ENCODE measurements around the gene PDGFA.

Gene PDGFA

GRCh38 chr7:519484-520390 is at the start of gene PDGFA:
PDGFA (minus strand) TSS chr7:519846; CDS start chr7:519001, 845 bp downstream.
- Mint-ChIP-seq H3K4me3 (peak within 1 kb of the TSS; percentile 67), H3K4me1 (ENCODE audit: low read depth) (peaks cover 31% of the 10 kb centered on the region), H3K27ac (no peak within 1 kb of the TSS), H3K9me3 (no peaks in the 10 kb centered on the region), H3K36me3 (ENCODE audit: low read depth) (no peaks in the 10 kb centered on the region), H3K27me3 (peaks cover 80% of the 10 kb centered on the region)
- intact Hi-C loops (cut with micrococcal nuclease): no loop called here

GRCh38 chr7:568031-568951 is 48.6 kb upstream of the PDGFA start:
- Mint-ChIP-seq H3K27ac (no peak overlapping the region), H3K4me3 (no peak overlapping the region), H3K4me1 (ENCODE audit: low read depth) (no peaks in the 10 kb centered on the region), H3K9me3 (no peaks in the 10 kb centered on the region), H3K36me3 (ENCODE audit: low read depth) (no peaks in the 10 kb centered on the region), H3K27me3 (no peaks in the 10 kb centered on the region)
- intact Hi-C loops (cut with micrococcal nuclease): no loop called here

- no peak overlapping the region for H3K27ac Mint-ChIP-seq
- H3K9me3 Mint-ChIP-seq: no peaks in the 10 kb centered on the region
- no peaks in the 10 kb centered on the region for H3K36me3 Mint-ChIP-seq (ENCODE audit: low read depth)
- no peak overlapping the region for H3K4me3 Mint-ChIP-seq
- no peaks in the 10 kb centered on the region for H3K4me1 Mint-ChIP-seq (ENCODE audit: low read depth)
- intact Hi-C loops (cut with micrococcal nuclease): no loop called here
- H3K27me3 Mint-ChIP-seq: no peaks in the 10 kb centered on the region
Measured at GRCh38 chr7:567305-567883, 47.7 kb upstream of the PDGFA start.

- no peaks in the 10 kb centered on the region for H3K9me3 Mint-ChIP-seq
- intact Hi-C loops (cut with micrococcal nuclease): no loop called here
- no peak overlapping the region for H3K27ac Mint-ChIP-seq
- no peak overlapping the region for H3K4me3 Mint-ChIP-seq
- H3K36me3 Mint-ChIP-seq (ENCODE audit: low read depth): no peaks in the 10 kb centered on the region
- no peaks in the 10 kb centered on the region for H3K27me3 Mint-ChIP-seq
- no peaks in the 10 kb centered on the region for H3K4me1 Mint-ChIP-seq (ENCODE audit: low read depth)
Measured at GRCh38 chr7:566100-566499, 46.5 kb upstream of the PDGFA start.

- Mint-ChIP-seq H3K27ac (no peak overlapping the region), H3K4me1 (ENCODE audit: low read depth) (no peaks in the 10 kb centered on the region), H3K9me3 (no peaks in the 10 kb centered on the region), H3K4me3 (no peak overlapping the region), H3K36me3 (ENCODE audit: low read depth) (no peaks in the 10 kb centered on the region), H3K27me3 (no peaks in the 10 kb centered on the region)
- intact Hi-C loops (cut with micrococcal nuclease): no loop called here
Measured at GRCh38 chr7:564176-564865, 44.7 kb upstream of the PDGFA start.

- Mint-ChIP-seq H3K9me3 (no peaks in the 10 kb centered on the region), H3K4me1 (ENCODE audit: low read depth) (peaks cover 4% of the 10 kb centered on the region), H3K4me3 (no peak overlapping the region), H3K27ac (no peak overlapping the region), H3K36me3 (ENCODE audit: low read depth) (no peaks in the 10 kb centered on the region), H3K27me3 (peaks cover 4% of the 10 kb centered on the region)
- intact Hi-C loops (cut with micrococcal nuclease): no loop called here
Measured at GRCh38 chr7:563629-564170, 44.1 kb upstream of the PDGFA start.

GRCh38 chr7:562789-563628 is 43.4 kb upstream of the PDGFA start:
- intact Hi-C loops (cut with micrococcal nuclease): no loop called here
- no peaks in the 10 kb centered on the region for H3K36me3 Mint-ChIP-seq (ENCODE audit: low read depth)
- H3K9me3 Mint-ChIP-seq: no peaks in the 10 kb centered on the region
- peaks cover 4% of the 10 kb centered on the region for H3K27me3 Mint-ChIP-seq
- peaks cover 9% of the 10 kb centered on the region for H3K4me1 Mint-ChIP-seq (ENCODE audit: low read depth)
- H3K4me3 Mint-ChIP-seq: no peak overlapping the region
- no peak overlapping the region for H3K27ac Mint-ChIP-seq

- peaks cover 9% of the 10 kb centered on the region for H3K4me1 Mint-ChIP-seq (ENCODE audit: low read depth)
- H3K36me3 Mint-ChIP-seq (ENCODE audit: low read depth): no peaks in the 10 kb centered on the region
- H3K27ac Mint-ChIP-seq: no peak overlapping the region
- no peaks in the 10 kb centered on the region for H3K9me3 Mint-ChIP-seq
- intact Hi-C loops (cut with micrococcal nuclease): no loop called here
- H3K4me3 Mint-ChIP-seq: no peak overlapping the region
- H3K27me3 Mint-ChIP-seq: peaks cover 4% of the 10 kb centered on the region
Measured at GRCh38 chr7:562374-562675, 42.7 kb upstream of the PDGFA start.

GRCh38 chr7:561631-562373 is 42.2 kb upstream of the PDGFA start:
- no peaks in the 10 kb centered on the region for H3K36me3 Mint-ChIP-seq (ENCODE audit: low read depth)
- no peaks in the 10 kb centered on the region for H3K9me3 Mint-ChIP-seq
- no peak overlapping the region for H3K4me3 Mint-ChIP-seq
- intact Hi-C loops (cut with micrococcal nuclease): no loop called here
- H3K4me1 Mint-ChIP-seq (ENCODE audit: low read depth): peaks cover 9% of the 10 kb centered on the region
- peaks cover 4% of the 10 kb centered on the region for H3K27me3 Mint-ChIP-seq
- H3K27ac Mint-ChIP-seq: no peak overlapping the region

- H3K4me3 Mint-ChIP-seq: no peak overlapping the region
- H3K27me3 Mint-ChIP-seq: peaks cover 4% of the 10 kb centered on the region
- H3K4me1 Mint-ChIP-seq (ENCODE audit: low read depth): peaks cover 9% of the 10 kb centered on the region
- intact Hi-C loops (cut with micrococcal nuclease): no loop called here
- no peak overlapping the region for H3K27ac Mint-ChIP-seq
- H3K36me3 Mint-ChIP-seq (ENCODE audit: low read depth): no peaks in the 10 kb centered on the region
- no peaks in the 10 kb centered on the region for H3K9me3 Mint-ChIP-seq
Measured at GRCh38 chr7:560966-561630, 41.5 kb upstream of the PDGFA start.

GRCh38 chr7:559396-559705 is 39.7 kb upstream of the PDGFA start:
- H3K9me3 Mint-ChIP-seq: no peaks in the 10 kb centered on the region
- no peak overlapping the region for H3K4me3 Mint-ChIP-seq
- peaks cover 4% of the 10 kb centered on the region for H3K27me3 Mint-ChIP-seq
- no peaks in the 10 kb centered on the region for H3K36me3 Mint-ChIP-seq (ENCODE audit: low read depth)
- intact Hi-C loops (cut with micrococcal nuclease): no loop called here
- peaks cover 9% of the 10 kb centered on the region for H3K4me1 Mint-ChIP-seq (ENCODE audit: low read depth)
- no peak overlapping the region for H3K27ac Mint-ChIP-seq

- H3K27ac Mint-ChIP-seq: no peak overlapping the region
- intact Hi-C loops (cut with micrococcal nuclease): no loop called here
- peaks cover 4% of the 10 kb centered on the region for H3K27me3 Mint-ChIP-seq
- no peaks in the 10 kb centered on the region for H3K36me3 Mint-ChIP-seq (ENCODE audit: low read depth)
- no peaks in the 10 kb centered on the region for H3K9me3 Mint-ChIP-seq
- H3K4me1 Mint-ChIP-seq (ENCODE audit: low read depth): peaks cover 9% of the 10 kb centered on the region
- no peak overlapping the region for H3K4me3 Mint-ChIP-seq
Measured at GRCh38 chr7:557558-557881, 37.9 kb upstream of the PDGFA start.
